HG03439 (cell line): ENCODE data around the gene DZANK1.
"Not testable (repeated sequence)": the region's sequence is repeated elsewhere in the genome, so short reads cannot be mapped to it uniquely, and the experiment has no call there.

Experiments used
- ATAC-seq: cut with Tn5 transposase; IDR thresholded peaks from one replicate; pipeline ENCODE4 v1.9.1; 2021; ENCODE audit warnings: mild to moderate bottlenecking, moderate library complexity; ENCODE audit not compliant: unreplicated experiment

DZANK1 gene

GRCh38 chr20:18440403-18440802, 26.4 kb downstream of the DZANK1 start:
- no peak for ATAC-seq

GRCh38 chr20:18436847-18437246, 30.0 kb downstream of the DZANK1 start:
- no peak for ATAC-seq

GRCh38 chr20:18431206-18431605, 35.6 kb downstream of the DZANK1 start:
- ATAC-seq: no peak

- ATAC-seq: no peak
Observed at GRCh38 chr20:18430172-18430826, 36.5 kb downstream of the DZANK1 start.

- no peak for ATAC-seq
Observed at GRCh38 chr20:18428490-18429173, 38.2 kb downstream of the DZANK1 start.

- ATAC-seq: no peak
Observed at GRCh38 chr20:18427214-18427613, 39.6 kb downstream of the DZANK1 start.

DNA sequence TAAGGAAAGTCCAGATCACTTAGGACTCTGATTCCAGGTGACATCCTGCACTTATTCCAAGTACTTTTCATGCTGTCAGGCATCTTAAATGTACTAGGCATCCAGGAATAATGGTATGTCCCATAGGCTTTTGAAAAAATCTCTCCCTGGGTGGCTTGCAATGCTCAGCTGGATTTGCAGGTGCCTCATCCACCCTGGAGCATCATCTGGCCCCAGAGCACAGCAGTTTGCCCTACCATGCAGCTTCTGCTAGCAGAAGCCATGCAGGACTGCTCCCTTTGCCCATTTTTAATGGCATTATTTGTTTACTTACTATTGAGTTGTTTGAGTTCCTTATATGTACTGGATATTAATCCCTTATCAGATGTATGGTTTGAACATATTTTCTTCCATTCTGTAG, 45.2 kb downstream of the DZANK1 start:
- no peak for ATAC-seq

DNA sequence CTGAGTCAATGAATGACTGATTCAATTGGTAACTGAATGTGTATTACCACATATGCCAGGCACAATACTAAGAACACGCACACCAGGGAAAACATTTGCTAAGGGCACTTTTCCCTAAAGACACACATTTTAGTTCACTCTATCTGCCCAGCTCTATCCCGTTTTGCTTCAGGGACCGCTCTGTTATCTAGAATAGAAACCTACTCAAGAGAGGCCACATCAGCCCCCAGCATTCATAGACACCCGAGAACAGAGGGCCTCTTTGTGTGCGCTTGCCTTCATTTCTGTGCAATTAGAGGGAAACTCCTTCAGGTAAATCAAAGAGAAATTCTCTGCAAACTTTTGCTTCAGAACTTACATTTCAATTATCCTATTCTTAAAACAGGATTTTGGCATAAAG, 50.3 kb downstream of the DZANK1 start:
- ATAC-seq: no peak

GRCh38 chr20:18414140-18414539, 52.7 kb downstream of the DZANK1 start:
- no peak for ATAC-seq

- ATAC-seq: no peak
Observed at GRCh38 chr20:18412221-18412901, 54.5 kb downstream of the DZANK1 start.

- ATAC-seq: no peak
Observed at GRCh38 chr20:18405826-18406225, 61.0 kb downstream of the DZANK1 start.

DNA sequence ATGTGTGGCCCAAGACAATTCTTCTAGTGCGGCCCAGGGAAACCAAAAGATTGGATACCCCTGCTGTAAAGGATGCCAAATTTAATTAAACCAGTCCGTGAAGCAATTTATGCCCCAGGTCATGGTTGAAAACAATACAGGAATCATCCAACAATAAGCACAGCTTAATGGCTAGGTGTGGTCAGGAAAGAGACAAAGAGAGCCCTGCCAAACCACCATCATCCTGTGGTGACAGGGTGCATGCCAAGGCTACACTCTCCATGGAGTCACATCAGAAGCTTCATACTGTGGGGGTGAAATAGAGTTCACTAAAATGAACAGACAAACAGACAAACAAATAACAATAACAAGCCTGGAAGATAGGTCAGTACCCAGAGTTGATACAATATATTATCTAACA, 62.7 kb downstream of the DZANK1 start:
- ATAC-seq: no peak

DNA sequence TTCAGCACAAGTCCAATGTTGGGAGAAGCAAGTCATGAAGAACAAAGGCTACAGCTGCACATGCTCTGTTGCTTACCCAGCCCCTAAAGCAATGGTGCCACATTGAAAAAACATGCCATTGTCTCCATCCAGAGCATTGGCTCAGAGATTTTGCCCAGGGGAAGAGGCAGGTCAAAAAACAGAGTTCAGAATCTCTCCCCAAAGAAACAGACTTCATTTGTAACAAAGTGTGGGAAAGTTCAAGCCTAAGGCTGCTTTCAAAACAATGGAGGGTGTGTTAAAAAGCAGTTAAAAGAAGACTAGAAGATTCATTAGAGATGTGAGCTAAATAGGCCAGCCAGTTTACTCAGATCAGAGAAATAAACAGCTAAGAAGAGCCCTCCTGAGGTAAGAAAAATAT, 63.6 kb downstream of the DZANK1 start:
- ATAC-seq: no peak

DNA sequence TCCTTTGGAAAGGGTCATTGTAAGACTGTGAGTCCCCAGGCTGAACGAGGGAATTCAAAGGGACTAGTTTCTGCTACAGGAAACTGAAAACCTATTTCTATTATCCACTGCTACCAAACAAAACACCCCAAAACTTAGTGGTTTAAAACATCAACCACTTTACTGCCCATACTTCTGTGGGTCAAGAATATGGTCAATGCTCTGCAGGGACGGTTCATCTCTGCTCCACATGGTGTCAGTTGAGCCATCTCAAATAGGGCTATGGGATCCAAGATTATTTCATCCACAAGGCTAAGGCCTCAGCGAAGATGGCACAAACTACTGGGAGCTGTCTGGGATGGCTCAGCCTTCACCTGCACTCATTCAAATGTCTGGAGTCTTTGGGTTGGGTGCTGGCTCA, 65.5 kb downstream of the DZANK1 start:
- no peak for ATAC-seq

DNA sequence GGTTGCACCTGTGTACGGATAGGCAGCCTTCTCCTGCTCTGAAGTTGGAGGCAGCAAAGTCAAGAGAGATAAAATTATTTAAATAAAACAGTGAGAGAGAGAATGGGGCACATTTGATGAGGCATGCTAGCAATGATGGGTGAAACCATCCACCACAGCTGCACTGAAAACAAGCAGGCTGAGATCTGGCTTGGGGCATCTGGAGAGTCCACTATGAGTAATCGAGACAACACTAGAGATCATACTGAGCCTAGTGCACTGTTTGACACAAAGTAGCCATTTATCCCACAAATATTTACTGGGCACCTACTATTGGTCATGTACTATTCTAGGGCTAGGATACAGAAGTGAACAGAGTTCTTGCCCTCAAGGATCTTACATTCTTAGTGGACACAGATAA, 66.4 kb downstream of the DZANK1 start:
- no peak for ATAC-seq

- not testable (repeated sequence) for ATAC-seq
Observed at GRCh38 chr20:18398713-18399112, 68.1 kb downstream of the DZANK1 start.

- no peak for ATAC-seq
Observed at GRCh38 chr20:18397030-18397429, 69.8 kb downstream of the DZANK1 start.

DNA sequence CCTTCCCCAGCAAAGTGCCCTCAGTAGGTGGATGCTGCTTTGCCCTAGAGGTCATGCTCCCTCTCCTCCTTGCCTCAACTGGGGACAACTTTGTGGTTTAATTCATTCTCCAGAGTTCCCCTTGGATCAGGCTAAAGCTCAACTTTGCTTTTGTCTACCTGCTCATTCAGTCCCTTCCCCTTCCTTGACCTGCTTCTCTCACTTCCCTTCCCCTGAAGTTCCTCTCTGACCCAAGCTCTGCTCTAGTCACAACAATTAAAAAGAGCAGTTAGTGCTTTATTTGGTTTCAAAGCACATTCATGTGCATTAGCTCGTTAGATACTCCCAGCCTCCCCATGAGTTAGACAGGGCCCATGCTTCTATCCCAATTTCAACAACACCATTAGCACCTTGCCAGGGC, 71.3 kb downstream of the DZANK1 start:
- no peak for ATAC-seq

DNA sequence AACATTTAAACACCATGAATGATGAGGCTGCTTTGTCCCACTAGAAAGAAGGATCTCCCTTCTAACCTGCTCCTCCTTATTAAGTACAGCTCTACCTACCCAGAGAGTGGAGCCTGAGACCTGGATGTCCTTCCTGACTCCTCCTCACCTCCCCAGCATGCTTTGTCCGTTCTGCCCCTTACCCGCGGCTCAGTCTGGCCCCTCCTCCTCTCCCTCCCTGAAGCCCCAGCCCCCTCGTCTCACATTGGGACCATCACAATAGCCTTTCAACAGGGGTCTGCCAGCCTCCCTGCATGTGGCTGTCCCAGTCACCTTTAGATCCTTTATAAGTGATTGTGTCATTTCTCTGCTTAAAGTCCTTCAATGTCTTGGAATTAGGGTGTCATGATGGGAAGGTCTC, 72.5 kb downstream of the DZANK1 start:
- no peak for ATAC-seq

- ATAC-seq: no peak
Observed at GRCh38 chr20:18391686-18392085, 75.1 kb downstream of the DZANK1 start.

DNA sequence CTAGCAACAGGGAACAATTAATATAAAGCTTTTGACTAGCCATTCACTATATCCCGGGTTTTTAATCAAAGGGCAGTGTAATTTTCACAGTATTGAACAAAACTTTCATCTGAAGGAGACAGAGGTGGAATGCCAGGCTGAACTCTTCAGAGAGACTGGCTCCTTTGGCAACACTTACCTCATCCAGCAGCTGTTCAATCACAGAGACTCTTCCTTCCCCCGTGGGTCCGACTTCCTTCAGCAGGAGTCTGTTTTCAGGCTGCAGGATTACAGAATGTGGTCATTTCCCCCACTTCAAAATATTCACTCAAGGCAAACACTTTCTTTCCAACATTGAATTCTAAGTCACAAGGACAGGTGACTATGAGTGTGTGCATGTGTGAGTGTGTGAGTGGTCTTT, 76.6 kb downstream of the DZANK1 start:
- no peak for ATAC-seq

DNA sequence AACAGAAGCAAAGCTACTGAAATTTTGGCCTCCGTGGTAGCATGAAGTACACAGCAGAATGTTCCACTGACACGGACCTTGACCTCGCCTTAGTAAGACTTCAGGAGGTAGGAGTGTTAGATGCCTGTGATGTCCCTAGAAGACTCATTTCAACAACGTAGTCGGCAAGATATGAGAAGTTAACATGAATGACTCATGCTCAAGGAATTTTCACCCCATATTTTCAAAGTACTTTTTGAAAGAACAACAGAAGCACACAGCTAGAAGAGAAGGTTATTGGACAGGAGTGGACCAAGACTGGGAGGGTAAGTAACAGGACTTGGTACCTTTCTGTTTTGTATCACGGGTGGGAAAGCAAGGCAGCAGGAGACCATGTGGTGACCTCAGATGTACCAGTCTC, 78.0 kb downstream of the DZANK1 start:
- no peak for ATAC-seq
